Endothelial cell (in vitro differentiated cells): Measurements from ENCODE around the gene NCSTN. TPM values are rescaled to one million over a fixed set of nuclear protein-coding genes. Genes with fewer than 3 reads are reported as not detected.

Experiments
- DNase-seq: peaks from one replicate; pipeline ENCODE4 v3.0.0; 2021; ENCODE audit warnings: low spot score
- H3K27ac Mint-ChIP-seq: one replicate; pipeline ENCODE4 v1.8.0; 2021; ENCODE audit warnings: mixed read lengths, inconsistent platforms; ENCODE audit not compliant: unreplicated experiment
- H3K27me3 Mint-ChIP-seq: one replicate; pipeline ENCODE4 v1.8.0; 2021; ENCODE audit warnings: mild to moderate bottlenecking, moderate library complexity, mixed read lengths, inconsistent platforms; ENCODE audit not compliant: unreplicated experiment
- H3K36me3 Mint-ChIP-seq: one replicate; pipeline ENCODE4 v1.8.0; 2021; ENCODE audit warnings: mild to moderate bottlenecking, low read depth, mixed read lengths, inconsistent platforms; ENCODE audit not compliant: unreplicated experiment
- H3K4me1 Mint-ChIP-seq: one replicate; pipeline ENCODE4 v1.8.0; 2021; ENCODE audit warnings: mild to moderate bottlenecking, mixed read lengths, inconsistent platforms; ENCODE audit not compliant: unreplicated experiment
- H3K4me3 Mint-ChIP-seq: one replicate; pipeline ENCODE4 v1.8.0; 2021; ENCODE audit warnings: mild to moderate bottlenecking, mixed read lengths, inconsistent platforms; ENCODE audit not compliant: unreplicated experiment
- H3K9me3 Mint-ChIP-seq: one replicate; pipeline ENCODE4 v1.8.0; 2021; ENCODE audit warnings: mixed read lengths, inconsistent platforms; ENCODE audit not compliant: unreplicated experiment
- total RNA-seq: library from RNA; stranded (reverse); fragmentation: NEBNext Ultra II Directional; extraction: Animal tissue kit (Norgen Biotek cat#: 25700); gene quantifications from one replicate; pipeline ENCODE4 v1.2.1, GENCODE V29; 2021; ENCODE audit not compliant: unreplicated experiment
- TF ChIP-seq, protein P1 (sequence below): fragments of 200-600 bp; sonication (generic); IDR thresholded peaks from one replicate; pipeline ENCODE4 v1.5.0; 2021; ENCODE audit warnings: antibody characterized with exemption; ENCODE audit not compliant: unreplicated experiment

NCSTN gene
- total RNA-seq, 1 donor from 2014 or later = 115 TPM

DNA sequence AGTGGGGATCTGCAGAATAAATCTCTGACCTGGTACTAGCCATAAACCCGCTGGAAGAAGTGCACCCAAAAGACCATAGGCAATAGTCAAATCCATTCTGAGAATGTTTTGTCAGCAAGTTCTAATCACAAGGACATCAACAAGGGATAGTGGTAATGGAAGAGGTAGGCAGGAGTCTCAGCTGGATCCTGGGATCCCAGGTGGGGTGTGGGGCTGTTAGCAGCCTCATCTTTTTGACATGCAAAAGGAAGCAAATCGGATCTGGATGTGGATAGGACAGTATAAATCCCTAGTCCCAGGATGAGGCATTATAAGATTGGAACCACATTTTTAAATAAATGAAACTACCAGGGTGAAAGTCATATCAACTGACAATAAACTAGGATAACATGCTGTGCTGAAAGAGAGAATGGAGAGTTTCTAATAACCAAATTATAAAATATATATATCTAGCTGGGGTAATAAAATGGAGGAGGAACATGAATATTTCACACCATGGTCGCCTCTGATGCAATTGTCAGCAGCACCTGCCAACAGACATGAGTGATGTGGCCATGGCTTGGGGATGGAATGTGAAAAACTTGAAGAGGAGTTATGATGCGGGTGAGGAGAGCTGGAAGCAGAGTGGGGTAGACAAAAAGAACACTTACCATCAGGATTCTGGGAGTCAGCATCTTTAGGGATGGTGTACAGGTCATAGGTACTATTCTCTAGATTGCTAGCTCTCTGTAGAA is 34.6 kb upstream of the NCSTN start:
- no peak overlapping the region for H3K27ac Mint-ChIP-seq
- no peak for DNase-seq
- TF ChIP-seq, protein P1, sequence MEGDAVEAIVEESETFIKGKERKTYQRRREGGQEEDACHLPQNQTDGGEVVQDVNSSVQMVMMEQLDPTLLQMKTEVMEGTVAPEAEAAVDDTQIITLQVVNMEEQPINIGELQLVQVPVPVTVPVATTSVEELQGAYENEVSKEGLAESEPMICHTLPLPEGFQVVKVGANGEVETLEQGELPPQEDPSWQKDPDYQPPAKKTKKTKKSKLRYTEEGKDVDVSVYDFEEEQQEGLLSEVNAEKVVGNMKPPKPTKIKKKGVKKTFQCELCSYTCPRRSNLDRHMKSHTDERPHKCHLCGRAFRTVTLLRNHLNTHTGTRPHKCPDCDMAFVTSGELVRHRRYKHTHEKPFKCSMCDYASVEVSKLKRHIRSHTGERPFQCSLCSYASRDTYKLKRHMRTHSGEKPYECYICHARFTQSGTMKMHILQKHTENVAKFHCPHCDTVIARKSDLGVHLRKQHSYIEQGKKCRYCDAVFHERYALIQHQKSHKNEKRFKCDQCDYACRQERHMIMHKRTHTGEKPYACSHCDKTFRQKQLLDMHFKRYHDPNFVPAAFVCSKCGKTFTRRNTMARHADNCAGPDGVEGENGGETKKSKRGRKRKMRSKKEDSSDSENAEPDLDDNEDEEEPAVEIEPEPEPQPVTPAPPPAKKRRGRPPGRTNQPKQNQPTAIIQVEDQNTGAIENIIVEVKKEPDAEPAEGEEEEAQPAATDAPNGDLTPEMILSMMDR = no peak
- H3K9me3 Mint-ChIP-seq = no peaks in the 10 kb centered on the region
- H3K27me3 Mint-ChIP-seq = peaks cover 1% of the 10 kb centered on the region
- peaks cover 14% of the 10 kb centered on the region for H3K4me1 Mint-ChIP-seq
- H3K36me3 Mint-ChIP-seq = peaks cover 43% of the 10 kb centered on the region
- H3K4me3 Mint-ChIP-seq = no peak overlapping the region

DNA sequence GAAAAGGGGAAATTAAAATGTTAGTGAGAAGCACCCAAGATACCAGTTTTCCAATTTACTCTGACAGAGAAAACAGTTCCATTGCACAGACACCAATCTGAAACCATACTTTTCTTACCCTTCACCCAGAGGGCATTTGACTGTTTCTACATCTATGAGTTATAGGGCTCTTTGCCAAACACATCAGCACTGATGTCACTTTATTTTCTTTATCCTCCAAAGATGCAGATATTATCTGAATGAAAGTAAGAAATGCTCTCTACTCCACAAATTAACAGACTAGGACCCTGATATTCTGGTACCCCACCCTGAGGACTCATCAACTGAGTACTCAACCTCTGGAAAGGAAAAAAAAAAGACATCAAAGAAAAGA is 34.0 kb upstream of the NCSTN start:
- Mint-ChIP-seq H3K27me3 (peaks cover 1% of the 10 kb centered on the region), H3K9me3 (no peaks in the 10 kb centered on the region), H3K4me3 (no peak overlapping the region), H3K36me3 (peaks cover 41% of the 10 kb centered on the region), H3K27ac (no peak overlapping the region), H3K4me1 (peaks cover 14% of the 10 kb centered on the region)
- TF ChIP-seq, protein P1 = no peak
- no peak for DNase-seq

DNA sequence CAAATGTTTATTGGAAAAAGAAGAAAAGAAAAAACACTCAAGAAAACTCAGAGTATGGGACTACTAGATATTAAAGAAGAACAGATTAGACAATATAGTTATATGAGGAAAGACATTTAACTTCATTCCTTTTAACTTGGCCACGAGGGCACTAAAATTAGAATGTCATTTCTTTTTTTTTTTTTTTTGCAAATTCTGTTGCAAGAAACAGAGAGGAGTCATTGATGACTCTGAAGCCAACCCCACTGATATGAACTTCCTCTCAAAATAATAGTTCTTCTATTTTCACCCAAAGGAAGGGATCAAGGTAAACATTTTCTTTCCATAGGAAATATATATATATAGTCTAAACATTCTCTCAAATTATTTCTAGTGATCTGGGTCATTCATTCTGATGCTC is 33.6 kb upstream of the NCSTN start:
- no peak overlapping the region for H3K4me3 Mint-ChIP-seq
- no peaks in the 10 kb centered on the region for H3K9me3 Mint-ChIP-seq
- H3K4me1 Mint-ChIP-seq = peaks cover 14% of the 10 kb centered on the region
- peaks cover 1% of the 10 kb centered on the region for H3K27me3 Mint-ChIP-seq
- TF ChIP-seq, protein P1 = no peak
- no peak for DNase-seq
- H3K36me3 Mint-ChIP-seq = peaks cover 43% of the 10 kb centered on the region
- H3K27ac Mint-ChIP-seq = no peak overlapping the region

DNA sequence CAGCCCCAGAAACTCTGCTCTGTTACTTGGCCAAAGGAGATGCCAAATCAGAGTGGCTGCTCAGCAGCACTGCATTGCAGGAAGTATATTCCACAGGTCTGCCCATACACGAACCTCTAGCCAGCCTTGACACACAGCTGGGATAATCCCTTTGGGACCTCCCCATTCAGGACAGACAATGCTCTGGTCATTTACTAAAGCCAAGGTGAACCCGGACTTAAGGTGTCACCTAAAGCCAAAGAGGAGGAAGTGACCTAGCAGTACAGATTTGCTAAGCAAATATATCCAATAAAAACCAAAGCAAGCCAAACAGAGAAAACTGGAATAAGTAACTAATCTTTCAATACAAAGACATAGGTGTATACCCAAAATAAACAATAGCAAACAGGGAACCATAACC is 27.8 kb upstream of the NCSTN start:
- H3K4me3 Mint-ChIP-seq = no peak overlapping the region
- H3K27me3 Mint-ChIP-seq = peaks cover 3% of the 10 kb centered on the region
- H3K27ac Mint-ChIP-seq = no peak overlapping the region
- TF ChIP-seq, protein P1 = no peak
- DNase-seq = no peak
- no peaks in the 10 kb centered on the region for H3K4me1 Mint-ChIP-seq
- peaks cover 42% of the 10 kb centered on the region for H3K36me3 Mint-ChIP-seq
- no peaks in the 10 kb centered on the region for H3K9me3 Mint-ChIP-seq

DNA sequence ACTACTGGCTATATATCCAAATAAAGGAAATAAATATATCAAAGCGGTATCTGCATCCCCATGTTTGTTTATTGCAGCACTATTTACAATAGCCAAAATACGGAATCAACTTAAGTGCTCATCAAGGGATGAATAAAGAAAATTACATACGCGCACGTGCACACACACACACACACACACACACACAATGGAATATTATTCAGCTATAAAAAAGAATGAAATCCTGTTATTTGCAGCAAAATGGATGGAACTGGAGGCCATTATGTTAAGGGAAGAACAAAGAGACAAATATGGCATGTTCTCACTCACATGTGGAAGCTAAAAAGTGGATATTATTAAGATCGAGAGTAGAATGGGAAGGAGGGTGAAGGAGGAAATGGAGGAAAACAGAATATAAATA is 20.4 kb upstream of the NCSTN start:
- DNase-seq = no peak
- Mint-ChIP-seq H3K9me3 (no peaks in the 10 kb centered on the region), H3K4me3 (no peak overlapping the region), H3K4me1 (no peaks in the 10 kb centered on the region), H3K27me3 (no peaks in the 10 kb centered on the region), H3K27ac (no peak overlapping the region), H3K36me3 (peaks cover 18% of the 10 kb centered on the region)
- TF ChIP-seq, protein P1 = no peak
